HCT116 (cell line): ENCODE results near the gene SERTAD3. TPM values are rescaled to one million over a fixed set of nuclear protein-coding genes. Genes with fewer than 3 reads are reported as not detected.
A peak's percentile ranks its signal among the peaks of the same experiment; 100 is the strongest.

Experiments
- ATAC-seq: fragments of 200-7000 bp; cut with Tn5 transposase; 2 replicates; pipeline ENCODE4 v1.9.1; 2020; ENCODE audit warnings: mild to moderate bottlenecking, moderate library complexity
- BruUV-seq: library from RNA; stranded (reverse); fragments of 400-500 nt; replicated peaks from 2 replicates; lab custom pipeline; 2021; lab: Mats Ljungman, UMichigan
- CTCF ChIA-PET: fragments of 300-600 bp; sonication (Branson Sonifier 250); formaldehyde crosslinking; loops from one replicate; lab custom pipeline; 2021; ENCODE audit warnings: antibody characterized with exemption; lab: Charles Lee
- POLR2A ChIA-PET: fragments of 300-600, 350-600 bp; sonication (Branson Sonifier 250); formaldehyde crosslinking; loops from one replicate; lab custom pipeline; 2021; ENCODE audit warnings: antibody characterized with exemption; lab: Charles Lee
- RAD21 ChIA-PET, 2 experiments: fragments of 300-600 bp; sonication (Branson Sonifier 250); formaldehyde crosslinking; loops; one replicate each; lab custom pipeline; 2023; ENCODE audit warnings: low total read pairs in 2 of 2; ENCODE audit not compliant: uncharacterized antibody in 2 of 2, unreplicated experiment in 2 of 2, low non-redundant PET in 1 of 2; lab: Charles Lee
- DNase-seq: peaks from one replicate; pipeline ENCODE4 v3.0.0-alpha.2; 2010; ENCODE audit warnings: low read depth, low spot score
- H2AFZ ChIP-seq: fragments of 200-600 bp; shearing (Covaris generic), sonication (generic); 2 replicates; pipeline ENCODE4 v1.6.1; 2017; ENCODE audit warnings: low read depth, mixed run types, mixed read lengths, antibody characterized with exemption, low read length; ENCODE audit not compliant: poor library complexity, severe bottlenecking
- H3K27ac ChIP-seq: 2 replicates; pipeline ENCODE4 v1.5.1; 2012; ENCODE audit warnings: low read depth, low read length
- H3K27me3 ChIP-seq: fragments of 200-600 bp; sonication (generic); 2 replicates; pipeline ENCODE4 v1.6.1; 2016; ENCODE audit warnings: mixed run types, low read length, mixed read lengths; ENCODE audit not compliant: insufficient read depth
- H3K36me3 ChIP-seq, 2 experiments: fragments of 200-500 bp in 1 of 2; fragments of 200-600 bp in 1 of 2; sonication (Bioruptor generic) in 1 of 2; sonication (generic) in 1 of 2; 2 replicates each; pipeline versions ENCODE4 v1.5.1 to v1.6.1; 2014 to 2016; ENCODE audit warnings: low read length in 2 of 2, inconsistent platforms in 1 of 2, mixed read lengths in 1 of 2, mixed run types in 1 of 2; ENCODE audit not compliant: insufficient read depth in 2 of 2, control insufficient read depth in 1 of 2
- H3K4me1 ChIP-seq, 2 experiments: fragments of 200-600 bp in 1 of 2; sonication (generic) in 1 of 2; 2 replicates each; pipeline versions ENCODE4 v1.5.1 to v1.6.1; 2012 to 2017; ENCODE audit warnings: low read length in 2 of 2, inconsistent platforms in 1 of 2, mild to moderate bottlenecking in 1 of 2, mixed read lengths in 1 of 2, mixed run types in 1 of 2, moderate library complexity in 1 of 2; ENCODE audit not compliant: insufficient read depth in 2 of 2, control insufficient read depth in 1 of 2
- H3K4me2 ChIP-seq: fragments of 200-600 bp; sonication (generic); 2 replicates; pipeline ENCODE4 v1.6.1; 2017; ENCODE audit warnings: mixed run types, low read length, mixed read lengths
- H3K4me3 ChIP-seq, 2 experiments: fragments of 200-600 bp in 1 of 2; sonication (generic) in 1 of 2; replicated peaks in 1 of 2; 2 replicates each; pipeline ENCODE4 v1.5.1; 2011 to 2016; ENCODE audit warnings: low read length in 2 of 2, control low read depth in 1 of 2, low read depth in 1 of 2, mild to moderate bottlenecking in 1 of 2, mixed read lengths in 1 of 2, mixed run types in 1 of 2
- H3K79me2 ChIP-seq: fragments of 200-600 bp; sonication (generic); 2 replicates; pipeline ENCODE4 v1.6.1; 2017; ENCODE audit warnings: mild to moderate bottlenecking, mixed run types, low read length, moderate library complexity, mixed read lengths; ENCODE audit not compliant: insufficient read depth
- H3K9ac ChIP-seq: fragments of 200-600 bp; sonication (generic); 2 replicates; pipeline ENCODE4 v1.6.1; 2016; ENCODE audit warnings: low read length, mixed read lengths
- H3K9me2 ChIP-seq: fragments of 200-600 bp; sonication (generic), shearing (Covaris generic); 2 replicates; pipeline ENCODE4 v1.6.1; 2017; ENCODE audit warnings: mixed run types, mild to moderate bottlenecking, moderate library complexity; ENCODE audit not compliant: insufficient read depth
- H3K9me3 ChIP-seq, 2 experiments: fragments of 200-500 bp in 1 of 2; fragments of 200-600 bp in 1 of 2; sonication (Bioruptor generic) in 1 of 2; sonication (generic) in 1 of 2; 2 replicates each; pipeline ENCODE4 v1.6.1; 2014 to 2017; ENCODE audit warnings: low read length in 2 of 2, mixed read lengths in 2 of 2, inconsistent platforms in 1 of 2, low read depth in 1 of 2, mild to moderate bottlenecking in 1 of 2, mixed run types in 1 of 2, moderate library complexity in 1 of 2; ENCODE audit not compliant: control insufficient read depth in 1 of 2, insufficient read depth in 1 of 2
- H4K20me1 ChIP-seq: fragments of 200-600 bp; sonication (generic), shearing (Covaris generic); 2 replicates; pipeline ENCODE4 v1.6.1; 2017; ENCODE audit warnings: mixed run types, mild to moderate bottlenecking, moderate library complexity; ENCODE audit not compliant: insufficient read depth
- EGR1 ChIP-seq: IDR thresholded peaks from 2 replicates; pipeline ENCODE4 v1.6.1; 2012; ENCODE audit warnings: low read depth
- EZH2 ChIP-seq: fragments of 200-600 bp; sonication (generic); IDR thresholded peaks from 2 replicates; pipeline ENCODE4 v1.6.1; 2017; ENCODE audit warnings: antibody characterized with exemption, mixed run types
- FOSL1 ChIP-seq: IDR thresholded peaks from 2 replicates; pipeline ENCODE4 v1.6.1; 2012; ENCODE audit warnings: low read depth
- SIN3A ChIP-seq: IDR thresholded peaks from 2 replicates; pipeline ENCODE4 v1.6.1; 2012; ENCODE audit warnings: low read depth
- SP1 ChIP-seq: IDR thresholded peaks from 2 replicates; pipeline ENCODE4 v1.6.1; 2012; ENCODE audit warnings: low read depth
- SRF ChIP-seq: IDR thresholded peaks from 2 replicates; pipeline ENCODE4 v1.6.1; 2012; ENCODE audit warnings: low read depth
- TCF7L2 ChIP-seq: IDR thresholded peaks from 2 replicates; pipeline ENCODE4 v1.7.0; 2011; ENCODE audit warnings: borderline replicate concordance, inconsistent platforms; ENCODE audit not compliant: insufficient read depth, insufficient read length; ENCODE audit errors: extremely low read depth
- ZNF274 ChIP-seq: fragments of 200-500 bp; sonication (Bioruptor generic); IDR thresholded peaks from 2 replicates; pipeline ENCODE4 v1.6.1; 2014; ENCODE audit warnings: mild to moderate bottlenecking, low read depth, low read length, inconsistent platforms
- intact Hi-C: fragments of 100-400 bp; cut with micrococcal nuclease; formaldehyde crosslinking; loops from 2 replicates; pipeline ENCODE4 v1.10.0; 2022
- total RNA-seq: library from RNA; stranded (reverse); gene quantifications from one replicate; pipeline ENCODE4 v1.2.1, GENCODE V29; 2021; ENCODE audit not compliant: unreplicated experiment
- TF ChIP-seq, protein P1 (sequence below): IDR thresholded peaks from 2 replicates; pipeline ENCODE4 v1.6.1; 2012
- TF ChIP-seq, protein P2 (sequence below): IDR thresholded peaks from 2 replicates; pipeline ENCODE4 v1.6.1; 2012
- TF ChIP-seq, protein P3 (sequence below): IDR thresholded peaks from 2 replicates; pipeline ENCODE4 v1.6.1; 2011; ENCODE audit warnings: mild to moderate bottlenecking, low read length, moderate library complexity; ENCODE audit not compliant: insufficient replicate concordance; ENCODE audit errors: extremely low read depth

The SERTAD3 gene
- total RNA-seq, 1 experiment from 2014 or later = 32.4 TPM

DNA sequence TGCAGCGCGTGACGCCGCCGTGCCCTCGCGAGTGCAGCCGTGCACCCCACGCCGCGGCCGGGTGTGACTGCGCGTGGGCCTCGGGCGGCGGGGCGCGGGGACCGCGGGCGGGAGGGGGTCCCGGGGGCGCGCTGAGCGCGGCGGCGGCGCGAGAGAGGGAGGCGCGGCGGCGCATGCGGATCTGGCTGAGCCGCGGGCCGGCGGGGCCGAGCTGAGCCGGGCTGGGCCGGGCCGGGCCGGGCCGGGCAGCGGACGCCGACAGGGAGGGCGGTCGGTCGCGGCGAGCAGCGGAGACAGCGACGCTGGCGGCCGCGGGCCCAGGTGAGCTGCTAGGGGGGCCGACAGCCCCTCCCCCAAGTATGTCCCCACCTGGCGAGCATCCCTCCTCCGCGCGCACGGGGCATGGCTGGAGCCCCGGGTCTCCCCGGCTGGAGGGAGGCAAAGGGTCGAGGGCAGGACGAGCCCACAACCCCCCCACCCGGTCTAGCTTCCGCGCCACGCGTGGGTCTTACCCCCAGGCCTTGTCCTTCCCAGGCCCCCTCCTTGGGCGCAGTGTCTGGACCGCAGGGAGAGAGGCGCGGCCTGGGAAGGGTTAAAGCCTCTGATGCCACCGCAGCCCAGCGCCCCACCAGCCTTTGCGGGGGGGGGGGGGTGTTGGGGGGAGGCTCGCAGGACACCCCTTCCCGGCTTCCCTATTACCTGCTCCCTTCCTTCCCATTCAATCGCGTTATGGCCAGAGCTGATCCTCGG lies 23.0 kb upstream of the SERTAD3 start, which contains the start of gene SPTBN4:
SPTBN4 (plus strand) TSS at position 17 of the 750 bp plus-strand sequence. CDS start 5,621 bp downstream, outside the sequence.
- Histone ChIP-seq H3K79me2 (peaks cover 9% of the 10 kb centered on the region; the same call in 1 of the 2 replicates), H3K4me3 (peak within 1 kb of the TSS; percentile 42 to 95), H3K9ac (peak within 1 kb of the TSS; percentile 94), H2AFZ (no peak within 1 kb of the TSS), H3K27me3 (no peaks in the 10 kb centered on the region), H3K4me1 (peaks cover 13 to 34% of the 10 kb centered on the region in 2 experiments), H4K20me1 (no peaks in the 10 kb centered on the region), H3K9me3 (no peaks in the 10 kb centered on the region), H3K9me2 (no peaks in the 10 kb centered on the region), H3K4me2 (peak within 1 kb of the TSS; percentile 94), H3K27ac (peak within 1 kb of the TSS; percentile 50; the same call in 1 of the 2 replicates), H3K36me3 (no peaks in the 10 kb centered on the region)
- no peak for DNase-seq
- ChIA-PET POLR2A (no interaction called here), RAD21 (no interaction called here), CTCF (no interaction called here)
- TF ChIP-seq SRF (no peak), SP1 (no peak), FOSL1 (no peak), EGR1 (no peak), TCF7L2 (no peak), SIN3A (no peak), EZH2 (no peak), ZNF274 (no peak)
- TF ChIP-seq, protein P1, sequence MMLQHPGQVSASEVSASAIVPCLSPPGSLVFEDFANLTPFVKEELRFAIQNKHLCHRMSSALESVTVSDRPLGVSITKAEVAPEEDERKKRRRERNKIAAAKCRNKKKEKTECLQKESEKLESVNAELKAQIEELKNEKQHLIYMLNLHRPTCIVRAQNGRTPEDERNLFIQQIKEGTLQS = no peak
- TF ChIP-seq, protein P2, sequence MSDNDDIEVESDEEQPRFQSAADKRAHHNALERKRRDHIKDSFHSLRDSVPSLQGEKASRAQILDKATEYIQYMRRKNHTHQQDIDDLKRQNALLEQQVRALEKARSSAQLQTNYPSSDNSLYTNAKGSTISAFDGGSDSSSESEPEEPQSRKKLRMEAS = no peak
- TF ChIP-seq, protein P3, sequence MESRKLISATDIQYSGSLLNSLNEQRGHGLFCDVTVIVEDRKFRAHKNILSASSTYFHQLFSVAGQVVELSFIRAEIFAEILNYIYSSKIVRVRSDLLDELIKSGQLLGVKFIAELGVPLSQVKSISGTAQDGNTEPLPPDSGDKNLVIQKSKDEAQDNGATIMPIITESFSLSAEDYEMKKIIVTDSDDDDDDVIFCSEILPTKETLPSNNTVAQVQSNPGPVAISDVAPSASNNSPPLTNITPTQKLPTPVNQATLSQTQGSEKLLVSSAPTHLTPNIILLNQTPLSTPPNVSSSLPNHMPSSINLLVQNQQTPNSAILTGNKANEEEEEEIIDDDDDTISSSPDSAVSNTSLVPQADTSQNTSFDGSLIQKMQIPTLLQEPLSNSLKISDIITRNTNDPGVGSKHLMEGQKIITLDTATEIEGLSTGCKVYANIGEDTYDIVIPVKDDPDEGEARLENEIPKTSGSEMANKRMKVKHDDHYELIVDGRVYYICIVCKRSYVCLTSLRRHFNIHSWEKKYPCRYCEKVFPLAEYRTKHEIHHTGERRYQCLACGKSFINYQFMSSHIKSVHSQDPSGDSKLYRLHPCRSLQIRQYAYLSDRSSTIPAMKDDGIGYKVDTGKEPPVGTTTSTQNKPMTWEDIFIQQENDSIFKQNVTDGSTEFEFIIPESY = no peak
- no peak for ATAC-seq
- no TSS peak for BruUV-seq
- intact Hi-C loops = no loop called here
